ENCODE data around the gene RBPJ. TPM values are rescaled to one million over a fixed set of nuclear protein-coding genes. Genes with fewer than 3 reads are reported as not detected.

Gene RBPJ
- total RNA-seq, 4 donors from 2014 or later, result 60.4 to 99.3 (median 78.5) TPM

DNA sequence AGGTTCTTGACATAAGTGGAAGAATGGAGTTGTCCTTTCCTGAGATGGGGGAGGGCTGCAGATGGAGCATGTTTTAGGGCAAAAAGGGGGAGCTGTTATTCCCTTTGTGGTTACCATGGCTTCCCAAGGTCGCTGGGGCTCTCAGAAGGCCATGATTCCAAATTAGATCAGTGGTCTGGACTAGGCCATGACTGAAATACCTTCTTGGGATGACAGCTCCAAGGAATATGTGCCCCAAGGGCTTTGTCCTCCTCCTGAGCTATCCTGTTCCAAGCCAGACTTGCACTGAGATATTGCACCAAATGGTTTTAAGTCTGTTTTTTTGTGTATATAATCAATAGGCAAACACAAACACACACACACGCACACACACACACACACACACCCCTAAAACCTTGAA lies 3.0 kb upstream of the RBPJ start:
- no peaks in the 10 kb centered on the region for H3K27me3 ChIP-seq
- H3K4me1 ChIP-seq, result peaks cover 0 to 7% of the 10 kb centered on the region in 2 donors
- no peak for DNase-seq
- TF ChIP-seq, protein P1, sequence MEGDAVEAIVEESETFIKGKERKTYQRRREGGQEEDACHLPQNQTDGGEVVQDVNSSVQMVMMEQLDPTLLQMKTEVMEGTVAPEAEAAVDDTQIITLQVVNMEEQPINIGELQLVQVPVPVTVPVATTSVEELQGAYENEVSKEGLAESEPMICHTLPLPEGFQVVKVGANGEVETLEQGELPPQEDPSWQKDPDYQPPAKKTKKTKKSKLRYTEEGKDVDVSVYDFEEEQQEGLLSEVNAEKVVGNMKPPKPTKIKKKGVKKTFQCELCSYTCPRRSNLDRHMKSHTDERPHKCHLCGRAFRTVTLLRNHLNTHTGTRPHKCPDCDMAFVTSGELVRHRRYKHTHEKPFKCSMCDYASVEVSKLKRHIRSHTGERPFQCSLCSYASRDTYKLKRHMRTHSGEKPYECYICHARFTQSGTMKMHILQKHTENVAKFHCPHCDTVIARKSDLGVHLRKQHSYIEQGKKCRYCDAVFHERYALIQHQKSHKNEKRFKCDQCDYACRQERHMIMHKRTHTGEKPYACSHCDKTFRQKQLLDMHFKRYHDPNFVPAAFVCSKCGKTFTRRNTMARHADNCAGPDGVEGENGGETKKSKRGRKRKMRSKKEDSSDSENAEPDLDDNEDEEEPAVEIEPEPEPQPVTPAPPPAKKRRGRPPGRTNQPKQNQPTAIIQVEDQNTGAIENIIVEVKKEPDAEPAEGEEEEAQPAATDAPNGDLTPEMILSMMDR (IDR thresholded peaks at IDR 0.05), result no peak
- no peak for TF ChIP-seq POLR2A (IDR thresholded peaks at IDR 0.05)
- H3K27ac ChIP-seq, result no peak overlapping the region
- WGBS, 2 donors, result 89 to 92% methylated on average over 2 of the region's 2 CpGs
- intact Hi-C loops (cut with DNase I), result no loop called here
- no peak overlapping the region for H3K4me3 ChIP-seq (replicated peaks in 1 of 3)
- no peaks in the 10 kb centered on the region for H3K9me3 ChIP-seq
- no peaks in the 10 kb centered on the region for H3K36me3 ChIP-seq

DNA sequence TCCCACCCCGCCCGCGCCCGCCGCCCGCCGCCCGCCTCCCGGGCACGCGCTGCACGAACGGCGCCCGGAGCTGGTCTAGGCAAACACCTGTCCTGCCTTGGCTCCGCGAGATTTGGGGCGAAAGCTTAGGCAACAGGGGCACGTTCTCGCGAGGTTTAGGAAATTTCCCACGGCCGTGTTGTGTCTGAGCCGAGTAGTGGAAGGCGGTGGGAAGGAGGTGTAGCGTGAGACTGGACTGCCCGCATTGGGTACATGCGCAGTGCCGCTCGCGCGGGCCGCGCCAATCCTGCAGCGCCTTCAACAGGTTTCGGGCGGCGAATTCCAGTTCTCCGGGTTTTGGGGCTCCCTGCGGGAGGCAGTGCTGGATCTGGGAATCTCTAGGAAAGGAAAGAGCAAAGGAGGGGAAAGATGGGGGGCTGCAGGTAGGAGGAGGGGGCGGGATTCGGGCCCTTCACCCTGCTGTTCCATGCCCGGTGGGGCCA lies 1.3 kb upstream of the RBPJ start:
- no peaks in the 10 kb centered on the region for H3K27me3 ChIP-seq
- peak; percentile 99 for DNase-seq
- TF ChIP-seq POLR2A (IDR thresholded peaks at IDR 0.05), result peak in 1 of 2 donors; percentile 53
- TF ChIP-seq, protein P1 (IDR thresholded peaks at IDR 0.05), result peak in 2 of 6 experiments; percentile 6 to 14
- peak overlapping the region; percentile 63 to 96 (median 85) for H3K4me3 ChIP-seq (replicated peaks in 1 of 3)
- WGBS, 2 donors, result 0% methylated on average over 22 to 28 of the region's 43 CpGs
- H3K27ac ChIP-seq, result peak overlapping the region; percentile 88 to 98 (median 97)
- peaks cover 12 to 13% of the 10 kb centered on the region in 2 donors for H3K4me1 ChIP-seq
- H3K36me3 ChIP-seq, result no peaks in the 10 kb centered on the region
- H3K9me3 ChIP-seq, result no peaks in the 10 kb centered on the region
- intact Hi-C loops (cut with DNase I), result no loop called here

DNA sequence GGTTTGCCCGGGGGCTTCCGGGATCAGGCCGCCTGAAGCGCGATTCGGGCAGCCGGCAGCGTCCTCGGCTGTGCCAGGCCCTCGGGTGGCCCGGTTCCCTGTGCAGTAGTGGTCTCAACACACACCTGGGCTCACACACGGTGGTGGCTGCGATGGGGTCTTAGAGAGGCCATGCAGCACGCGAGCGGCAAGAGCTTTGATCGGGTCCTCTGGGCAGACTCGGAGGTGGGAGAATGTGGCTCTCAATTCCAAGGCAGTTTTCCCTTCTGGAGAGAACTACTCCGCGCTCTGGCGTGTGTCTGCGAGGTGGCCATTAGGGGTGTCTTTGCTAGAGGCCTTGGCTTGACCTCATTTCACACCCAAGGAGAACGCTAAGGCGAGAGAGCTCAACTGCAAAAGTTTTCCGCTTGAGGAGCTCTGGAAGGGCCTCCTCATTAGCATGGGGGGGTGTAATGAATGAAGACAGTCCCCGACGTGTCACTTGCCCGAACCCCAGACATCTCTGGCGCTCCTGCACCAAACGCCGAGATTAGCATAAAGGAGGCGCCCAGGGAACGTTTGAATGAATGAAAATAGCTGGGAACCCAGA lies 771 bp upstream of the RBPJ start:
- Histone ChIP-seq H3K27ac (peak overlapping the region; percentile 88 to 98 (median 97)), H3K9me3 (no peaks in the 10 kb centered on the region), H3K36me3 (no peaks in the 10 kb centered on the region), H3K27me3 (no peaks in the 10 kb centered on the region), H3K4me1 (peaks cover 12 to 13% of the 10 kb centered on the region in 2 donors), H3K4me3 (replicated peaks in 1 of 3) (peak overlapping the region; percentile 63 to 96 (median 85))
- TF ChIP-seq, protein P1 (IDR thresholded peaks at IDR 0.05), result no peak
- no peak for TF ChIP-seq POLR2A (IDR thresholded peaks at IDR 0.05)
- intact Hi-C loops (cut with DNase I), result no loop called here
- WGBS, 2 donors, result 1 to 2% methylated on average over 22 to 24 of the region's 33 CpGs
- DNase-seq, result no peak

DNA sequence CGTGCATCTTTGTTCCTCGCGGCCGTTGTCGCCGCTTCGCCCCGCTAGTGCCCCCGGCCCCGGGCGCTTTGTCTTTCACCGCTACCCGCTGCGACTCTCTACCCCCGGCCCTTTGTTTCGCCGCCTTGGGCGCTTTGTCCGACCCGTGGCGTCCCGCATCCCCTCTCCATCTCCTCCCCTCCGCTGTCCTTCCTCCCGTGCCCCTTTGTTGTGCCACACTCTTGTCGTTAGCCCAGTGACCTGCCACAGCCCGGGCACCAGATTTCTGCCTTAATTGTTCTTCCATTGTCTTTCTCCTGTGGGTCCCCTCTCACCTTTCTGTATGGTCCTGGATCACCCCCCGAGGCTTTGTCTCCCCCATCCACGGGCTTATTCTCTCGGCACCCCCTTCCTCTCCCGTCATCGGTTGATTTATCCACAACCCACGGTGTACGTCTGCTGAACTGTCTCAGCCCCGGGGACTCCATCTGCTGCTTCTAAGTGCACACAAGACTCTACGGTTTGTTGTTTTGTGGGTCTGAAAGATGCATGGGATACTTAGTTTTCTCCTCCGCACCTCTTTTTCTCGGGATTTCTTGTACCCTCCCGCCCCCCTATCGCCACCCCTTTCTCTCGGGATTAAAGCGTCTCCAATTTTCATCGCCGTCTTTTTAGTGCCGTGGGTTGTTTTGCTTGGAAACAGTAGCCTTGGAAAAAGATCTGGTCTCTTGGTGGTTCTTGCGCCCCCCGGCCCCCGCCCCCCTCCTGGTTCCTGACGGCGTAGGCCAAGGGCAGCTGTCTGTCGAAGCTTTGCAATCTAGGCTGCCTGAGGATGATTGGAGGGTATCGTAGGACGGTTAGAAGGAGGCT lies 783 bp downstream of the RBPJ start:
- 1% methylated on average over 49 to 52 of the region's 52 CpGs for WGBS, 2 donors
- DNase-seq, result peak; percentile 21 to 23
- peak overlapping the region; percentile 37 to 63 (median 58) for H3K4me3 ChIP-seq (replicated peaks in 1 of 3)
- no peaks in the 10 kb centered on the region for H3K27me3 ChIP-seq
- H3K36me3 ChIP-seq, result no peaks in the 10 kb centered on the region
- H3K4me1 ChIP-seq, result peaks cover 12 to 13% of the 10 kb centered on the region in 2 donors
- no peaks in the 10 kb centered on the region for H3K9me3 ChIP-seq
- peak overlapping the region in 2 of 3 donors; percentile 39 to 55 for H3K27ac ChIP-seq
- intact Hi-C loops (cut with DNase I), result no loop called here
- TF ChIP-seq, protein P1 (IDR thresholded peaks at IDR 0.05), result no peak

DNA sequence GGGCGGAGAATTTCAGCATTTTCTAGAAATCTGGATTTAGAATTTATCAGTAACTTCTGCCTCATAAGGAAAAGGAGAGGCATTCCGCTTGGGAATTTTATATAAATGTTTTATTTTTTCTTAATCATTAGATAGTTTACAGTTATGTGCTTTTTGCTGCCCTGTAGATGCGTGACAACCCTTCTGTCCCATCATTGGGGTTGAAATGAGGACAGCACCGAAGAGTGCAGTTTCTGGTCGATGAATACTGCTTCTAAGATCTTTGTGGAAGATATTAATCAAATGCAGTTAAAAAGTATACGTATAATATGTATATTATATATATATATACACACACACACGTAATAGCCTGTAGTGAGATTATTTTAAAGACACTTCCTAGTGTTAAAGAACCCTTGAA lies 1.5 kb downstream of the RBPJ start:
- peak overlapping the region in 1 of 3 donors; percentile 55 for H3K27ac ChIP-seq
- H3K9me3 ChIP-seq, result no peaks in the 10 kb centered on the region
- no peaks in the 10 kb centered on the region for H3K36me3 ChIP-seq
- 42 to 44% methylated on average over 7 of the region's 7 CpGs for WGBS, 2 donors
- peaks cover 12 to 13% of the 10 kb centered on the region in 2 donors for H3K4me1 ChIP-seq
- no peaks in the 10 kb centered on the region for H3K27me3 ChIP-seq
- no peak for DNase-seq
- intact Hi-C loops (cut with DNase I), result no loop called here
- peak overlapping the region in 1 of 3 donors; percentile 63 for H3K4me3 ChIP-seq (replicated peaks in 1 of 3)
- TF ChIP-seq, protein P1 (IDR thresholded peaks at IDR 0.05), result no peak
- no peak for TF ChIP-seq POLR2A (IDR thresholded peaks at IDR 0.05)
